AG04450 (cell line): ENCODE results near the gene GJA4. TPM values are rescaled to one million over a fixed set of nuclear protein-coding genes. Genes with fewer than 3 reads are reported as not detected.

Experiments
- CTCF ChIA-PET: fragments of 300-600, 350-600 bp; formaldehyde crosslinking; extraction: SDS; loops from one replicate; lab custom pipeline; 2022; ENCODE audit warnings: antibody characterized with exemption, inconsistent platforms; lab: Charles Lee
- POLR2A ChIA-PET: fragments of 350-600 bp; formaldehyde crosslinking; extraction: SDS; loops from one replicate; lab custom pipeline; 2021; ENCODE audit warnings: antibody characterized with exemption, inconsistent platforms; lab: Yijun Ruan, JAX
- DNase-seq: peaks from one replicate; pipeline ENCODE4 v3.0.0-alpha.2; 2011; ENCODE audit warnings: low read depth, low spot score
- H3K27ac ChIP-seq: one replicate; pipeline ENCODE4 v1.5.1; 2012; ENCODE audit warnings: low read depth, low read length, control low read depth
- H3K27me3 ChIP-seq: one replicate; pipeline ENCODE4 v1.6.0; 2012; ENCODE audit warnings: low read length; ENCODE audit not compliant: control insufficient read depth, insufficient read depth
- H3K4me3 ChIP-seq: 2 replicates; pipeline ENCODE4 v1.5.1; 2011; ENCODE audit warnings: mild to moderate bottlenecking, low read depth, low read length, control low read depth
- H3K9me3 ChIP-seq: 2 replicates; pipeline ENCODE4 v1.5.1; 2012; ENCODE audit warnings: low read length; ENCODE audit not compliant: control insufficient read depth, insufficient read depth
- polyA minus RNA-seq: library from RNA; depleted of rRNA, polyadenylated mRNA; stranded (reverse); fragments of >200 nt; gene quantifications from 2 replicates; pipeline ENCODE4 v1.2.3, GENCODE V29; 2011; rRNA and poly(A)+ RNA removed
- polyA plus RNA-seq: library from polyadenylated mRNA; depleted of rRNA; stranded (reverse); fragments of >200 nt; gene quantifications from 2 replicates; pipeline ENCODE4 v1.2.3, GENCODE V29; 2011; rRNA removed
- TF ChIP-seq, protein P1 (sequence below): IDR thresholded peaks from 2 replicates; pipeline ENCODE4 v1.5.1; 2011; ENCODE audit warnings: low read depth, low read length, control low read depth, inconsistent platforms

GJA4 gene
- polyA plus RNA-seq: not detected in 2 replicates
- polyA minus RNA-seq: not detected in 2 replicates

- TF ChIP-seq, protein P1, sequence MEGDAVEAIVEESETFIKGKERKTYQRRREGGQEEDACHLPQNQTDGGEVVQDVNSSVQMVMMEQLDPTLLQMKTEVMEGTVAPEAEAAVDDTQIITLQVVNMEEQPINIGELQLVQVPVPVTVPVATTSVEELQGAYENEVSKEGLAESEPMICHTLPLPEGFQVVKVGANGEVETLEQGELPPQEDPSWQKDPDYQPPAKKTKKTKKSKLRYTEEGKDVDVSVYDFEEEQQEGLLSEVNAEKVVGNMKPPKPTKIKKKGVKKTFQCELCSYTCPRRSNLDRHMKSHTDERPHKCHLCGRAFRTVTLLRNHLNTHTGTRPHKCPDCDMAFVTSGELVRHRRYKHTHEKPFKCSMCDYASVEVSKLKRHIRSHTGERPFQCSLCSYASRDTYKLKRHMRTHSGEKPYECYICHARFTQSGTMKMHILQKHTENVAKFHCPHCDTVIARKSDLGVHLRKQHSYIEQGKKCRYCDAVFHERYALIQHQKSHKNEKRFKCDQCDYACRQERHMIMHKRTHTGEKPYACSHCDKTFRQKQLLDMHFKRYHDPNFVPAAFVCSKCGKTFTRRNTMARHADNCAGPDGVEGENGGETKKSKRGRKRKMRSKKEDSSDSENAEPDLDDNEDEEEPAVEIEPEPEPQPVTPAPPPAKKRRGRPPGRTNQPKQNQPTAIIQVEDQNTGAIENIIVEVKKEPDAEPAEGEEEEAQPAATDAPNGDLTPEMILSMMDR: no peak
- DNase-seq: no peak
- Histone ChIP-seq H3K27me3 (peaks cover 16% of the 10 kb centered on the region), H3K9me3 (peaks cover 9% of the 10 kb centered on the region), H3K4me3 (no peak within 1 kb of the TSS), H3K27ac (no peak within 1 kb of the TSS)
- ChIA-PET CTCF (no interaction called here), POLR2A (no interaction called here)
Measured at GRCh38 chr1:34792868-34793727, at the start of gene GJA4. Gene GJA4, plus strand, starts transcription at chr1:34792999. Its CDS starts 1,215 bp downstream, at chr1:34794214.

GRCh38 chr1:34743775-34744174, 49.0 kb upstream of the GJA4 start:
- H3K27ac ChIP-seq: no peak overlapping the region
- TF ChIP-seq, protein P1: no peak
- ChIA-PET POLR2A (no interaction called here), CTCF (interaction anchor here (0.6 to 3.8 kb wide), 20 partner anchors 7 to 1111 kb away, joined by 3 to 57 read pairs (median 4); partner anchors contain the start of genes GJB4 and SMIM12)
- peaks cover 18% of the 10 kb centered on the region for H3K27me3 ChIP-seq
- H3K9me3 ChIP-seq: no peaks in the 10 kb centered on the region
- no peak overlapping the region for H3K4me3 ChIP-seq
- DNase-seq: no peak

DNA sequence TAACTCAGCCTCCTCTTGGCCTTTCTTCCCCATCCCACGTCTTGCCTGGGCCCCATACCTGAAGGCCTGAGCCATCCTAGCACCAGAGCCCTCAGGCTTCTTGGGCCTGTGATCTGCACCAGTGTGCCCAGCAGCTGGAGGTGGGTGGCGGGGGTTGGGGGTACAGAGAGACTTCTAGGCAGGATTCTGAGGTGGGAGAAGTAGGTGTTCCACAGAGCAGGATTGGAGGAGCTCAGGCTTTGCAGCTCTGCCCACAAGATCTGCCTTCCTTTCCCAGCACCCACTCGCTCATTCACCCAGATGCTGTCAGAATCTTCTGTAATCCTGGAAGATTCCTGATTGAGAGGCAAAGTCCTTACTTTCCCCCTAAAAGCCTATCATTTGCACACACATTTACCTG, 47.9 kb upstream of the GJA4 start:
- Histone ChIP-seq H3K27ac (no peak overlapping the region), H3K27me3 (peaks cover 18% of the 10 kb centered on the region), H3K4me3 (no peak overlapping the region), H3K9me3 (no peaks in the 10 kb centered on the region)
- CTCF ChIA-PET: interaction anchor here (0.8 to 3.8 kb wide), 5 partner anchors 10 to 1112 kb away, joined by 3 to 57 read pairs (median 4); partner anchors contain the start of gene GJB4
- TF ChIP-seq, protein P1: no peak
- POLR2A ChIA-PET: no interaction called here
- no peak for DNase-seq

DNA sequence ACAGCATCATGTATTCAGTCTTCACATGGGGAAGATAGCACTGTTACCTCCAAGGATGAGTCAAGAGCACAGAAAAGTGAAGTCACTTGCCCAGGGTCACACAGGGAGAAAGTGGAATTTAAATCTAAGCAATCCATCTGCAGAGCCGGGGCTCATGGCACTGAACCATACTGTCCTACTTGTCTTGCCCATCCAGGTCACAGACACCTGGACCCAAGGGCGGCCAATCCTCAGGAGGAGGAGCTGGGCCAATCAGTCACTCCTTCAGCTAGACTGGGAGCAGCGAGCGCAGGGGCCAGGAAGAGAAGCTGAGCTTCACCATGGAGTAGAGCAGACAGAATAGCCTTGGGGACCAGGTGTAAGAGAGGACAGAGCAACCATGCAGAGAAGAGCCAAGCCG, 47.1 kb upstream of the GJA4 start:
- Histone ChIP-seq H3K9me3 (no peaks in the 10 kb centered on the region), H3K4me3 (no peak overlapping the region), H3K27ac (no peak overlapping the region), H3K27me3 (peaks cover 15% of the 10 kb centered on the region)
- DNase-seq: no peak
- CTCF ChIA-PET: interaction anchor here (0.9 kb wide), 1 partner anchor 114 kb away, joined by 3 read pairs; the partner anchor contains the start of gene SMIM12
- TF ChIP-seq, protein P1: no peak
- POLR2A ChIA-PET: no interaction called here

DNA sequence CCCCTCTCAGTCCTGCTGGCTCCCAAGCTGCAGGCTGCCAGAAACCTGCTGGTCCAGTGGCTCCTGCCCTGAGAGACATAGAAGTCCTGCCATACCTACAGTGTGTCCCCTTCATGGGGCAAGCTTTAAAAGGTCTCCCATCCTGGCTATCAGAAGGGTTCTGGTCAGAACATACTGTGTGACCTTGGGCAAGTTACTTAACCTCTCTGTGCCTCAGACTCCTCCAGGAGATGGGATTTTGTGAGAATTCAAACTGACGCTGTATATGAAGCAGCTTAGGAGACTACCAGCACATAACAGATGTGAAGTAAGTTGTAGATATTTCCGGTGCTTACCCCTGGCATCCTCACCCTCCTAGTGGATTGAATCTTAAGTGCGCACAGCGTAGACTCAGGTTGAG, 46.7 kb upstream of the GJA4 start:
- ChIA-PET CTCF (interaction anchor here (0.9 kb wide), 1 partner anchor 114 kb away, joined by 3 read pairs; the partner anchor contains the start of gene SMIM12), POLR2A (no interaction called here)
- Histone ChIP-seq H3K9me3 (no peaks in the 10 kb centered on the region), H3K27me3 (peaks cover 15% of the 10 kb centered on the region), H3K4me3 (no peak overlapping the region), H3K27ac (no peak overlapping the region)
- TF ChIP-seq, protein P1: no peak
- no peak for DNase-seq
